ENCODE measurements around the gene ZKSCAN4. TPM values are rescaled to one million over a fixed set of nuclear protein-coding genes. Genes with fewer than 3 reads are reported as not detected.

ZKSCAN4 gene
- total RNA-seq, 1 experiment from 2014 or later = 7.3 TPM

DNA sequence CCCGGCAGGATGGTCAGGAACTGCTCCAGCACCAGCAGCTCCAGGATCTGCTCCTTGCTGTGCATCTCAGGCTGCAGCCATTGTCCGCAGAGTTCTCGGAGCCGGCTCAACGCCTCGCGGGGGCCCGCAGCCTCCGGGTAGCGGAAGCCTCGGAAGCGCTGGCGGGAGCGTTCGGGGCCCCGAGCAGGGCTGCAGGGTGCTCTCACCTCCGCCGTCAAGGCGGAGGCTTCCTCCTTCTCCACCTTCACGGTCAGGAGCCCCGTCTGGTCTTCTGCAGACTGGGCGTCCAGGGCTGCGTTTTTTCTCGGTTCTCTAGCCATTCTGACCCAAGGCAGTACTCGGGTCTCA is 434 bp downstream of the ZKSCAN4 start:
- ATAC-seq = peak; percentile 45
- H3K27me3 Mint-ChIP-seq (ENCODE audit: low read depth) = peaks cover 18% of the 10 kb centered on the region
- ChIA-PET POLR2A (interaction anchor here (1.0 to 1.7 kb wide), 5 partner anchors 9 to 116 kb away, joined by 3 to 13 read pairs (median 4); partner anchors contain the start of genes ZKSCAN8 and ZSCAN26), CTCF (interaction anchor here (1.0 to 2.3 kb wide), 3 partner anchors 15 to 132 kb away, joined by 4 to 19 read pairs (median 12); partner anchors contain the start of gene ZSCAN26)
- H3K27ac Mint-ChIP-seq = peak overlapping the region; percentile 80
- peak; percentile 20 for DNase-seq (ENCODE audit: low spot score)
- TF ChIP-seq GABPB1 (CRISPR knock-in tag; IDR thresholded peaks at IDR 0.05) = no peak
- TF ChIP-seq ZNF281 (CRISPR knock-in tag; IDR thresholded peaks at IDR 0.05) = no peak
- no peak for TF ChIP-seq SMAD3 (CRISPR knock-in tag; IDR thresholded peaks at IDR 0.05; ENCODE audit: borderline replicate concordance)
- TF ChIP-seq E2F5 (CRISPR knock-in tag; IDR thresholded peaks at IDR 0.05) = no peak
- no peak for TF ChIP-seq NR2C2 (CRISPR knock-in tag; IDR thresholded peaks at IDR 0.05)
- TF ChIP-seq, protein P1, sequence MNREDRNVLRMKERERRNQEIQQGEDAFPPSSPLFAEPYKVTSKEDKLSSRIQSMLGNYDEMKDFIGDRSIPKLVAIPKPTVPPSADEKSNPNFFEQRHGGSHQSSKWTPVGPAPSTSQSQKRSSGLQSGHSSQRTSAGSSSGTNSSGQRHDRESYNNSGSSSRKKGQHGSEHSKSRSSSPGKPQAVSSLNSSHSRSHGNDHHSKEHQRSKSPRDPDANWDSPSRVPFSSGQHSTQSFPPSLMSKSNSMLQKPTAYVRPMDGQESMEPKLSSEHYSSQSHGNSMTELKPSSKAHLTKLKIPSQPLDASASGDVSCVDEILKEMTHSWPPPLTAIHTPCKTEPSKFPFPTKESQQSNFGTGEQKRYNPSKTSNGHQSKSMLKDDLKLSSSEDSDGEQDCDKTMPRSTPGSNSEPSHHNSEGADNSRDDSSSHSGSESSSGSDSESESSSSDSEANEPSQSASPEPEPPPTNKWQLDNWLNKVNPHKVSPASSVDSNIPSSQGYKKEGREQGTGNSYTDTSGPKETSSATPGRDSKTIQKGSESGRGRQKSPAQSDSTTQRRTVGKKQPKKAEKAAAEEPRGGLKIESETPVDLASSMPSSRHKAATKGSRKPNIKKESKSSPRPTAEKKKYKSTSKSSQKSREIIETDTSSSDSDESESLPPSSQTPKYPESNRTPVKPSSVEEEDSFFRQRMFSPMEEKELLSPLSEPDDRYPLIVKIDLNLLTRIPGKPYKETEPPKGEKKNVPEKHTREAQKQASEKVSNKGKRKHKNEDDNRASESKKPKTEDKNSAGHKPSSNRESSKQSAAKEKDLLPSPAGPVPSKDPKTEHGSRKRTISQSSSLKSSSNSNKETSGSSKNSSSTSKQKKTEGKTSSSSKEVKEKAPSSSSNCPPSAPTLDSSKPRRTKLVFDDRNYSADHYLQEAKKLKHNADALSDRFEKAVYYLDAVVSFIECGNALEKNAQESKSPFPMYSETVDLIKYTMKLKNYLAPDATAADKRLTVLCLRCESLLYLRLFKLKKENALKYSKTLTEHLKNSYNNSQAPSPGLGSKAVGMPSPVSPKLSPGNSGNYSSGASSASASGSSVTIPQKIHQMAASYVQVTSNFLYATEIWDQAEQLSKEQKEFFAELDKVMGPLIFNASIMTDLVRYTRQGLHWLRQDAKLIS (CRISPR knock-in tag; IDR thresholded peaks at IDR 0.05; ENCODE audit: borderline replicate concordance) = no peak
- no peak for TF ChIP-seq RELA (CRISPR knock-in tag; IDR thresholded peaks at IDR 0.05; ENCODE audit: borderline replicate concordance)
- TF ChIP-seq ETV6 (CRISPR knock-in tag; IDR thresholded peaks at IDR 0.05) = no peak
- no peak for TF ChIP-seq ARID4B (CRISPR knock-in tag; IDR thresholded peaks at IDR 0.05; ENCODE audit: borderline replicate concordance)
- peaks cover 12% of the 10 kb centered on the region for H3K4me1 Mint-ChIP-seq
- peaks cover 19% of the 10 kb centered on the region for H3K36me3 Mint-ChIP-seq
- no peaks in the 10 kb centered on the region for H3K9me3 Mint-ChIP-seq
- H3K4me3 Mint-ChIP-seq = peak overlapping the region; percentile 99

- DNase-seq (ENCODE audit: low spot score) (no peak), ATAC-seq (no peak)
- peaks cover 26% of the 10 kb centered on the region for H3K36me3 Mint-ChIP-seq
- POLR2A ChIA-PET = no interaction called here
- peaks cover 12% of the 10 kb centered on the region for H3K4me1 Mint-ChIP-seq
- H3K27ac Mint-ChIP-seq = no peak overlapping the region
- H3K9me3 Mint-ChIP-seq = no peaks in the 10 kb centered on the region
- peaks cover 14% of the 10 kb centered on the region for H3K27me3 Mint-ChIP-seq (ENCODE audit: low read depth)
- H3K4me3 Mint-ChIP-seq = peak overlapping the region; percentile 67
- TF ChIP-seq, protein P2, sequence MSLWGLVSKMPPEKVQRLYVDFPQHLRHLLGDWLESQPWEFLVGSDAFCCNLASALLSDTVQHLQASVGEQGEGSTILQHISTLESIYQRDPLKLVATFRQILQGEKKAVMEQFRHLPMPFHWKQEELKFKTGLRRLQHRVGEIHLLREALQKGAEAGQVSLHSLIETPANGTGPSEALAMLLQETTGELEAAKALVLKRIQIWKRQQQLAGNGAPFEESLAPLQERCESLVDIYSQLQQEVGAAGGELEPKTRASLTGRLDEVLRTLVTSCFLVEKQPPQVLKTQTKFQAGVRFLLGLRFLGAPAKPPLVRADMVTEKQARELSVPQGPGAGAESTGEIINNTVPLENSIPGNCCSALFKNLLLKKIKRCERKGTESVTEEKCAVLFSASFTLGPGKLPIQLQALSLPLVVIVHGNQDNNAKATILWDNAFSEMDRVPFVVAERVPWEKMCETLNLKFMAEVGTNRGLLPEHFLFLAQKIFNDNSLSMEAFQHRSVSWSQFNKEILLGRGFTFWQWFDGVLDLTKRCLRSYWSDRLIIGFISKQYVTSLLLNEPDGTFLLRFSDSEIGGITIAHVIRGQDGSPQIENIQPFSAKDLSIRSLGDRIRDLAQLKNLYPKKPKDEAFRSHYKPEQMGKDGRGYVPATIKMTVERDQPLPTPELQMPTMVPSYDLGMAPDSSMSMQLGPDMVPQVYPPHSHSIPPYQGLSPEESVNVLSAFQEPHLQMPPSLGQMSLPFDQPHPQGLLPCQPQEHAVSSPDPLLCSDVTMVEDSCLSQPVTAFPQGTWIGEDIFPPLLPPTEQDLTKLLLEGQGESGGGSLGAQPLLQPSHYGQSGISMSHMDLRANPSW (CRISPR knock-in tag; conservative IDR thresholded peaks at IDR 0.05; ENCODE audit: low read depth) = no peak
- TF ChIP-seq ZNF423 (CRISPR knock-in tag; IDR thresholded peaks at IDR 0.05) = no peak
- TF ChIP-seq, protein P3, sequence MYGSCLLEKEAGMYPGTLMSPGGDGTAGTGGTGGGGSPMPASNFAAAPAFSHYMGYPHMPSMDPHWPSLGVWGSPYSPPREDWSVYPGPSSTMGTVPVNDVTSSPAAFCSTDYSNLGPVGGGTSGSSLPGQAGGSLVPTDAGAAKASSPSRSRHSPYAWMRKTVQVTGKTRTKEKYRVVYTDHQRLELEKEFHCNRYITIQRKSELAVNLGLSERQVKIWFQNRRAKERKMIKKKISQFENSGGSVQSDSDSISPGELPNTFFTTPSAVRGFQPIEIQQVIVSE (CRISPR knock-in tag; IDR thresholded peaks at IDR 0.05; ENCODE audit: borderline replicate concordance) = no peak
- TF ChIP-seq, protein P4, sequence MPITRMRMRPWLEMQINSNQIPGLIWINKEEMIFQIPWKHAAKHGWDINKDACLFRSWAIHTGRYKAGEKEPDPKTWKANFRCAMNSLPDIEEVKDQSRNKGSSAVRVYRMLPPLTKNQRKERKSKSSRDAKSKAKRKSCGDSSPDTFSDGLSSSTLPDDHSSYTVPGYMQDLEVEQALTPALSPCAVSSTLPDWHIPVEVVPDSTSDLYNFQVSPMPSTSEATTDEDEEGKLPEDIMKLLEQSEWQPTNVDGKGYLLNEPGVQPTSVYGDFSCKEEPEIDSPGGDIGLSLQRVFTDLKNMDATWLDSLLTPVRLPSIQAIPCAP (CRISPR knock-in tag; IDR thresholded peaks at IDR 0.05) = no peak
- no peak for TF ChIP-seq TP53 (CRISPR knock-in tag; IDR thresholded peaks at IDR 0.05)
- CTCF ChIA-PET = no interaction called here
These were observed 1.3 kb downstream of the ZKSCAN4 start for GRCh38 chr6:28250747-28251146.
